GM10266 (cell line): ENCODE results near the gene TRAF2.

Source experiments
- DNase-seq: peaks from one replicate; pipeline ENCODE4 v3.0.0; 2012; ENCODE audit errors: extremely low spot score
- TF ChIP-seq, protein P1 (sequence below): IDR thresholded peaks from 2 replicates; pipeline ENCODE4 v1.5.1; 2012; ENCODE audit warnings: mild to moderate bottlenecking, low read depth; ENCODE audit not compliant: control insufficient read depth, insufficient read depth; ENCODE audit errors: missing control alignments

TRAF2 gene

DNA sequence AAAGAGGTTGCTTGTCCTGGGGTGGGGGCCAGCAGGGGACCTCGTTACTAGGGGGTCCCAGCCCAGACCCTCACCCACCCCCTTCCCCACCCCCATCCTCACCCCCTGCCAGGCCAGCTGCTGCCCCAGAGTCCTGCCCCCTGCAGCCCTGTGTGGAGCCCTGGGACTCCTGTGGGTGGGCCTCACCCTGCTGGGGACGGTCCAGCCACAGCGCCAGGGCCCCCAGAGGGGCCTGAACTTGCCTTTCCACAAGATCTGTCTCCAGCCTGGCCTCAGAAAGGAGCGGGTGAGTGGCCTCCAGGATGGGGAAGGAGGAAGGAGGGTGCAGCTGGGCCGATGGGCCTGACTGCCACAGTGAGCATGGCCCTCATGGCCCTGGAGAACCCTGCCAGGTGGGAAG lies 83.5 kb downstream of the TRAF2 start:
- TF ChIP-seq, protein P1, sequence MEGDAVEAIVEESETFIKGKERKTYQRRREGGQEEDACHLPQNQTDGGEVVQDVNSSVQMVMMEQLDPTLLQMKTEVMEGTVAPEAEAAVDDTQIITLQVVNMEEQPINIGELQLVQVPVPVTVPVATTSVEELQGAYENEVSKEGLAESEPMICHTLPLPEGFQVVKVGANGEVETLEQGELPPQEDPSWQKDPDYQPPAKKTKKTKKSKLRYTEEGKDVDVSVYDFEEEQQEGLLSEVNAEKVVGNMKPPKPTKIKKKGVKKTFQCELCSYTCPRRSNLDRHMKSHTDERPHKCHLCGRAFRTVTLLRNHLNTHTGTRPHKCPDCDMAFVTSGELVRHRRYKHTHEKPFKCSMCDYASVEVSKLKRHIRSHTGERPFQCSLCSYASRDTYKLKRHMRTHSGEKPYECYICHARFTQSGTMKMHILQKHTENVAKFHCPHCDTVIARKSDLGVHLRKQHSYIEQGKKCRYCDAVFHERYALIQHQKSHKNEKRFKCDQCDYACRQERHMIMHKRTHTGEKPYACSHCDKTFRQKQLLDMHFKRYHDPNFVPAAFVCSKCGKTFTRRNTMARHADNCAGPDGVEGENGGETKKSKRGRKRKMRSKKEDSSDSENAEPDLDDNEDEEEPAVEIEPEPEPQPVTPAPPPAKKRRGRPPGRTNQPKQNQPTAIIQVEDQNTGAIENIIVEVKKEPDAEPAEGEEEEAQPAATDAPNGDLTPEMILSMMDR: no peak
- no peak for DNase-seq

DNA sequence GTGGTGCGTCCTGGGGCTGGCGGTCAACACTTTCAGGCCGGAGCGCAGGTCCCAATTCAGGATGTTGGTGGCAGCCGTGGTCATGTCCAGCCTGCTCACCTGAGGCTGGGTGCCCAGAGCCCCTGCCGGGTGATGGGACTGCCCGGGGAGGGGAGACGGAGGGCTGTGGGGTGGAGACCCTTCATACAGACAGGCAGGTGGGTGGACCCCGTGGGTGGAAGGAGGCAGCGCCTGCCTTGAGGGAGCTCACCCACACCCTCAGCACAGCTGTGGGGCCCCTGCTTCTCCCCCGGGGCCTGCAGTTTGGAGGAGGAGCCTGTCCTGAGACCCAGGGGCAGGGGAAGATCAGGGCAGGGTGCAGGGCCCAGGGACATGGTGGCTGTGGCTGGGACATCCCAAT lies 84.0 kb downstream of the TRAF2 start:
- TF ChIP-seq, protein P1: no peak
- DNase-seq: no peak

DNA sequence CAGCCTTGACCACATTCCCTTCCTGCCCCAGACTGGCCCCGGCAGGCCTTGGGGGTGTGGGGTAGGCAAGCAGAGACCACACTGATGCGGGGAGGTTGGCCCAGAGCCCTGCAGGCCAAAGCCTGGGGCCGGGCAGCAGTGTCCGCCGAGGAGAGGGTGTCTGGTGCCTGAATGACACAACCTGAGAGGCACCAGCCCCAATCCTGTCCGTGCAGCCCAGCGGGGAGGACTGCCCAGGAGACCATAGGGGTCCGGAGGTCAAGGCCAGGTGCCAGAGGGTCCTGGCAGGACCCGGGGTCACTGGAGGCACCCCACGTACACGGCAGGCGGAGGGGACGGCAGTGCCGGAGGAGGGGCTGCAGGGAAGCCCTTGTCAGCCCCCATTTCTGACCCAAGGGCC lies 85.4 kb downstream of the TRAF2 start:
- TF ChIP-seq, protein P1: no peak
- no peak for DNase-seq

DNA sequence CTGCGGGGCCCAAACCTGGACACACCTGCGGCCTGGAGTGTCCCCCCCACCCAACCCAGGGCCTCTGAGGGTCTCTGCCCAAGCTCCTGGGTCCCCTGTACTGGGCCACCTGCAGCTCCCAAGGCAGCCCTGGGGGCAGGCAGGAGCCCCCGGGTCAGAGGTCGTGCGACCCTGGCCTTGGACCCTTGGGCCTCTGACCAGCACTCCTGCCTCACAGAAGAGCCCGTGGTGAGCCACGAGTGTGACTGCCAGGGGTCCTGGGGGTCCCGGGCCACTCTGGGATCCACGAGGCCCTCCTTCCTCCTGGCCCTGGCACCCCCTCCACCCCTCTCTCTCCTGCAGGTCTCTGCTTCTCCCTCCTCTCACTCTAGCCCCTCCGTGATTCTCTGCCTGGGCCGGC lies 86.0 kb downstream of the TRAF2 start:
- DNase-seq: no peak
- TF ChIP-seq, protein P1: no peak

DNA sequence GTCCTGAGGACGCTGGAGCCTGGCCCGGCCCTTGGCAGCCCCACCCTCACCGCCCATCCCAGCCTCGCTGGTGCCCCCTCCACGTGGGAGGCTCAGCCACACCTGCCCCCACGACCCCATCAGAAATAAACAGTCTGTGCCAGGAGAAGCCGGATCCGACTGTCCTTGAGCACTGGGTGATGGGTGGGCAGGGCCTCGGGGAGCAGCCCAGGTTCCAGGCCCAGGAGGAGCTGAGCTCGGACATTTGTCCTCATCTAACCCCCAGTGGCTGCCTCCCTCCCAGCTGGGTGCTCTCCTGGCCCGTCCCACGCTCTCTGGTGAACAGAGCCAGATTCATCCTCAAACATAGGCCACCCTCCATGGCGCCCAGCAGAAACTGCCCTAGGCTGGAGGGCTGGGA lies 86.4 kb downstream of the TRAF2 start:
- TF ChIP-seq, protein P1: no peak
- DNase-seq: no peak

DNA sequence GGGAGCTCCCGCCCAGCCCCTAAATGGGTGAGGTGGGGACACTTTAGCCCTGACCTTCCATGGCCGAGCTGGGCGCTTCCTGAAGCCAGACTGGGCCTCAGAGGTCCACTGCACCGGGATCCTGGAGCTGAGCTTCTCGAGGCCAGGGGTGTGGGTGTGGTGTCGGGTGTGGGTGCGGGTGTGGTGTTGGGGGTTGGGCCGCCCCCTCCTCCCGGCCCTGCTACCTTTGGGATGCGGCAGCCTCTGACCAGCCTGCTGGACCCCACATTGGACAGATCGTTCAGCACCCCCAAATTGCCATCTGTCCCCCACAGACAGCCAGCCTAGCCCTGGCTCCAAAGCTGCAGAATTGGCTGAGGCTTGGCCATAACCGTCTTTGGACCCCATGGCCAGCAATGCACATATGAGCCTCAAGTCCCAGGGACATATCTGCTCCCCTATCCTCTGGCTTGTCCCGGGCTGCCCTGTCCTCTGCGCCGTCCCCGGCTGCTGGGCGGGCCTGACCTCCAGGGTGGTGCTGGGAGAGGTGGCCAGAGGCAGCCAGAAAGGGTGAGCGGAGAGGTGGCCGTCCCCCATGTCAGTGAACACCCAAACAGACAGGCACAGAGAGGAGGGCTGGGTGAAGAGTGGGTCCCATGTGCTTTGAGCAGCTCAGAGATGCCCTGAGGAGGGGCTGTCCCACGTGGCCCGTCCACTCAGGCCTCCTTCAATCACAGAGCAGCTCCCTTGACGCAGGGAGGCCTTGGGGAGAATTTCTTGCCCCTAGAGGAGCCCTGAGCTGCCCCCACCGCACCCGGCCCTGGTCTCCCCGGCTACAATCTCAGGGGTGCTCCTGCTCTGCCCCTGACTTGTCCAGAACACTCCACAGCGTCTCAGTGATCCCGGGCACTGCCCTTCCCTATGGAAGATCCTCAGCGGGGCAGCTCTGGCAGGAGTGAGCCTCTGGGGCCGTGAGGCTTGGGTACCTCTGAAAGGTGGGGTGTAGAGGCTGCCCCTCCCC lies 87.6 kb downstream of the TRAF2 start:
- TF ChIP-seq, protein P1: no peak

More for the DNA sequence above, 87.6 kb downstream of the TRAF2 start:
- no peak for DNase-seq
